ES-I3 (cell line): ENCODE data around the gene PPP1R12B.
"Not testable (repeated sequence)": the region's sequence is repeated elsewhere in the genome, so short reads cannot be mapped to it uniquely, and the experiment has no call there.

ENCODE experiments used
- H3K36me3 ChIP-seq: 2 replicates; pipeline ENCODE4 v1.6.1; 2013; ENCODE audit warnings: mild to moderate bottlenecking, low read length, control low read depth, moderate library complexity; ENCODE audit not compliant: insufficient read depth
- H3K4me1 ChIP-seq: 2 replicates; pipeline ENCODE4 v1.6.1; 2013; ENCODE audit warnings: mild to moderate bottlenecking, control low read depth, low read length; ENCODE audit not compliant: insufficient read depth
- H3K9ac ChIP-seq: 2 replicates; pipeline ENCODE4 v1.6.1; 2013; ENCODE audit warnings: low read depth, mild to moderate bottlenecking, low read length, moderate library complexity
- H3K9me3 ChIP-seq: 2 replicates; pipeline ENCODE4 v1.6.1; 2013; ENCODE audit warnings: mild to moderate bottlenecking, low read length, moderate library complexity; ENCODE audit not compliant: control insufficient read depth, insufficient read depth

The PPP1R12B gene

DNA sequence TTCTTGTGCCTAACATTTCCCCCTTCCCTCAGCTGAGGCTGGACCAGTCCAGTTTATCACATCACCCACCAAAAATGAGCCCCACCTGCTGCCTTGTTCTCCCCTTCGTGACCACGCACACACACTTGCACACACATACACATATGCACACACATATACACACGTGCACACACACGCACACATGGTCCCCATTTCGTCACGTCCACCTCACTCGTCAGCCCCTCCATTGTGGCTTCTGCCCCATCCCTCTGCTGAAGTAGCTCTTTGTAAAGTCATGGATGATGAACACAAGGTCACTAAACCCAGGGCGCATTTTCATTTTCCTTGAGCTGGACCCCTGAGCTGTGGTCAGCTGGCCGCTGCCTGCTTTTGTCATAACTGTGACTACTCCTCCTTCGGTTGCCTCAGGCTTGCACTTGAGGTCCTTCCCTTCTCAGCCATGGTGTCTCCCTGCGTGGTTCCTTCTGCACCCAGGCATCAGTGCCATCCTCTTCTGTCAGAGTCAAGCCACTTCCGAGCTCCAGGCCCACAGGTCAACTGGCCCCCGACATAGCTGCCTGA is 267.9 kb downstream of the PPP1R12B start:
- Histone ChIP-seq H3K9me3 (no peaks in the 10 kb centered on the region), H3K9ac (no peak overlapping the region), H3K4me1 (peaks cover 18% of the 10 kb centered on the region), H3K36me3 (no peaks in the 10 kb centered on the region)

DNA sequence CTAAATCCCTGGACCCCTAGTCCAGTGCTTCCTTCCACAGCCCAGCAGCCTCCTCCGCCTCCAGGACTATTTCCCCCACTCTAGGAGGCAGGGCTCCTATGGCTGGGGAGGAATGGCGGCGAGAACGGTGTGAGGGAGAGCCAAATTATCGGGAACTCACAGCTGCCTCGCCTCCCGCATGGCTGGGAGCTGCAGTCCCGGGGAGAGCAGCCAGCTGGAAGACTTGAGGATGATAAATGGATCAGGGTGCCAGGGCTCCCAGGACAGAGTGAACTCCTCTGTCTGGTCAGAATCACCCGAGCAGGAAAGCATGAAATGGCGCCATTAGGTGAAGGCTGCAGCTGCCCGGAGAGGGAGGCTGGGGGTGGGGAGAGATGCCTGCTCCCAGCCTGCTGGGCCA is 270.5 kb downstream of the PPP1R12B start:
- H3K9me3 ChIP-seq, H3K36me3 ChIP-seq, H3K9ac ChIP-seq: not testable (repeated sequence)
- H3K4me1 ChIP-seq, result peaks cover 22% of the 10 kb centered on the region

DNA sequence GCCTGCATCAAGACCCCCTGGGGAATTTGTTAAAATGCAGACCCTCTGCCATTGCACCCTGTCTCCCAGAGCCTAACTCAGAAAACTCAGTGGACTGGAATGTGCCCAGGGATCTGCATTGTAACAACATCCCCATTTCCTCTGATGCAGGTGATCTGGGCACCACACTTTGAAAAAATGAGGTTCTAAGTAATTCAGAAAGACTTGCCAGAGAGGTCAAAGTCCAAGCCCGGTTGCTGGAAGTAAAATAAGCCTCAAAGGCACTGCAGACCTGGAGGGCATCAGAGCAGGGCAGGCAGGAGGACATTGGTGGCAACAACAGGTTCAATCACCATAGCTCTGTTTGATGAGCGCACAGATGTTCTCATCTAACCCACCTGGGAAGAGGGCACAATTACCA is 271.0 kb downstream of the PPP1R12B start:
- H3K4me1 ChIP-seq, result peaks cover 22% of the 10 kb centered on the region
- no peaks in the 10 kb centered on the region for H3K36me3 ChIP-seq
- H3K9ac ChIP-seq, result no peak overlapping the region
- H3K9me3 ChIP-seq, result no peaks in the 10 kb centered on the region

DNA sequence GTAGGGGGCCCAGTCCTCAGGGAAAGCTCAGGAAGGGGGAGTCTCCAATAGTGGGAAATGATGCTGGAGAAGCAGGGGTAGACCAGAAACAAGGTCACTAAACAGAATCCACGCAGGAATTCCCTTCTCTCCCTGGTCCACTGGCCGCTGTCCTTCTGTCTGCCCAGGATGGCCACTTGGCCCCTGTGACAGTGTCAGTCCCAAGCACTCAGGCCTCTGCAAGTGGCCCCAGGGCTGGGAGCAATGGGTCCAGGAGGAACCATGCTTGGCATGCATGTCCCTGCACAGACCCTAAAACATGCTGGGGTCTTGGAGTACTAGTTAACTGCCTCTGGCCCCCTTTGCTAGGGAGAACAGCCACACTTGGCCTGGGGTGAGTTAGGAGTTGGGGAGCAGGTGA is 271.5 kb downstream of the PPP1R12B start:
- peaks cover 22% of the 10 kb centered on the region for H3K4me1 ChIP-seq
- H3K36me3 ChIP-seq, H3K9me3 ChIP-seq, H3K9ac ChIP-seq: not testable (repeated sequence)

DNA sequence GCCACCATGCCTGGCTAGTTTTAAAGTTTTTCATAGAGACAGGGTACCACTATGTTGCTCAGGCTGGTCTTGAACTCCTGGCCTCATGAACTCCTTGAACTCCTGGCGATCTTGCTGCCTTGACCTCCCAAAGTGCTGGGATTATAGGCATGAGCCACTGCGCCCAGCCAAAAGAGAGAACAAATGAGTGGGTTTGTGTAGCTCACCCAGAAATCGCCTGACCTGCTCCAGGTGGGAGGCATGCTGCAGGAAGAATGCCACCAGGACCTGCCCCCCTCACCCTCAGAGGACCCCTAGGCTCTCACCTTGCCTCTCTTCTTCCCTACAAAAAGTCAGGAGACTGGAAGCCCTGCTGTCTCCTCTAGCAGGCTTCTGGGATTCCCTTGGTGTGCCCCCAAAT is 272.9 kb downstream of the PPP1R12B start:
- no peak overlapping the region for H3K9ac ChIP-seq
- no peaks in the 10 kb centered on the region for H3K36me3 ChIP-seq
- no peaks in the 10 kb centered on the region for H3K9me3 ChIP-seq
- peaks cover 15% of the 10 kb centered on the region for H3K4me1 ChIP-seq

DNA sequence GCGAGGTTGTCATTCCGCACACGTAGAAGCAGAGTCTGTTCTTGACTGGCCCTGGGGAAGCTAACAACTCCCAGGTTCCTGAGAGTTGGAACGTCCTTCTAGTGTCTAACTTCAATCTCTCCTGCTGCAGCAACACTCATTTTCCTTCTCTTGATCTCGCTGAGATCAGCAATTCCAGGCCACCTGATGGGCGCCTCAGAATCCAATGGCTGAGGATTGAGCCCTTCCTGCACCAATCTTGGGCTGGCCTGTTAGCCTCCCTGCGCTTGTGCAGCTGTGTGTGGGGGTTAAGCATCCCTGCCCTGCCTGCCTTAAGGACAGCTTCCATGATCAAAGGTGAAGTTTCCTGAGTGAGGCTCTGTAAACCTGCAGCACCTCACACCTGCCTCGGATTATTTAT is 273.9 kb downstream of the PPP1R12B start:
- no peak overlapping the region for H3K9ac ChIP-seq
- H3K36me3 ChIP-seq, result no peaks in the 10 kb centered on the region
- no peaks in the 10 kb centered on the region for H3K9me3 ChIP-seq
- H3K4me1 ChIP-seq, result peaks cover 15% of the 10 kb centered on the region

DNA sequence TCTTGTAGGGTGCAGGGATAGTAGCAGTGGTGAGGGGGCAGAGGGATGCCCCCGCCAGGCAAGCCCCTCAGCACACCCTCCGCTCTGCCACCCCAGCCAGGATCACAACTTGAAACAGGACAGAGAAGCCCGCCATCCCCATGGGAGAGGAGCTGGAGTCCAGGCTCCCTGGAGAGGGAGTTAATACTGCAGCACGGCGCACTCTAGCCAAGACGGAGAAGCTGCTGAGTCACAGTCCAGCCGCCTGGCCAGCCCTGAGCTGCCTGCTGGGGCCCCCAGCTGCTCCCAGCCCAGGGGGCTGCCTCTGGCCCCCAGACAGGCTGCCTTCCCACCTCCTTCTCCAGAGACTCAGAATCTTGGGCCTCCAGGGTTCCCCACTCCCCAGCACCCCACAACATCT is 274.6 kb downstream of the PPP1R12B start:
- Histone ChIP-seq H3K9ac (no peak overlapping the region), H3K9me3 (no peaks in the 10 kb centered on the region), H3K36me3 (no peaks in the 10 kb centered on the region), H3K4me1 (peaks cover 15% of the 10 kb centered on the region)

DNA sequence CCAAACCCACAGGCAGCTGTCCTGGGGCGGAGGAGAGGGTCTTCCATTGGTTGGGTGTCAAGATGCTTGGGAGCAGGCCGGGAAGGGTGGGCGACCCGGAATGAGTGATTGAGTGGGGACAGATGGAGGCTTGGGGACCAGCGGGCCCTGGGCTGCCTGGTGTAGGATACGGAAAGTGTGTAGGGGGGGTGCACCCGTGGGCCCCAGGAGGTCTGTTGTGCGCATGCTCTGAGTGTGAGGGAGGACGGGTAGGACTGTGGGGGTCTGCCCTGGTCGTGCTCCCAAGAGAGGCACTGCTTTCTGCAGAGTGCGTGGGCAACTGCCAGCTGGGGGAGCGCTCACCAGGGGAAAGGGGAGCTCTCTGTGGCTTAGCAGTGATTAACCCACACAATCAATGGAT is 275.0 kb downstream of the PPP1R12B start:
- H3K4me1 ChIP-seq, result peaks cover 11% of the 10 kb centered on the region
- H3K36me3 ChIP-seq, H3K9me3 ChIP-seq, H3K9ac ChIP-seq: not testable (repeated sequence)

DNA sequence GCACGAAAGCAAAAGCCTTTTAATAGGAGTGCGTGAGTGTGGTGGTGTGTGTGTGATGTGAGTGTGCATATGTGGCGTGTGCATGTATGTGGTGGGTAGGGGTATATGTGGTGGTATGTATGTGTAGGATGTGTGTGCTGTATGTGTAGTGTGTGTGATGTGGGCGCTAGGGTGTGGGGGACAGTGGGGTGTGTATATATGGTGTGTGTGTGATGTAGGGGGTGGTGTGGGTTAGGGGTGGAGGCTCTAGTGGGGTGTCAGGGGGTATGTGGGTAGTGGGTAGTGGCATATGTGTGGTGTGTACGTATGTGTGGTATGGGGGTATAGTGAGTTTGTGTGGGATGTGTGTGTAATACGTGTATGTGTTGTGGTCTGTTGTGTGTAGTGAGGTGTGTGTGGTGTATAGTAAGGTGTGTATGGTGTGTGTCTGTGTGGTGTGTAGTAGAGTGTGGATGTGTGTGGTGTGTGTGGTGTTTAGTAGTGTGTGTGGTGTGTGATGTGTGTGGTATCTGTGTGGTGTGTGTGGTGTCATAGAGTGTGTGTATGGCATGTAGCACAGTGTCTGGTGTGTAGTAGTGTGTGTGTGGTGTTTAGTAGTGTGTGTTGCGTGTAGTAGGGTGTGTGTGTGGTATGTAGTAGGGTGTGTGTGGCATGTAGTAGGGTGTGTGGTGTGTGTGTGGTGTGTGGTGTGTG is 275.7 kb downstream of the PPP1R12B start:
- no peaks in the 10 kb centered on the region for H3K9me3 ChIP-seq
- H3K9ac ChIP-seq, result no peak overlapping the region
- peaks cover 4% of the 10 kb centered on the region for H3K4me1 ChIP-seq
- H3K36me3 ChIP-seq, result no peaks in the 10 kb centered on the region

DNA sequence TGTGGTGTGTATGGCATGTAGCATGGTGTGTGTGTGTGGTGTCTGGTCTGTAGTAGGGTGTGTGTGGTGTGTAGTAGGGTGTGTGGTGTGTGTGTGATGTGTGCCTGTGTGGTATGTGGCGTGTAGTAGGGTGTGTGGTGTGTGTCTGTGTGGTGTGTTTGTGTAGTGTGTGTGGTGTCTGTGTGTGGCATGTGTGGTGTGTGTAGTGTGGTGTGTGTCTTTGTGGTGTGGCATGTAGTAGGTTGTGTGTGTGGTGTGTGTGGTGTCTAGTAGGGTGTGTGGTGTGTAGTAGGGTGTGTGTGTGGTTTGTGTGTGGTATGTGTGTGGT is 276.2 kb downstream of the PPP1R12B start:
- no peaks in the 10 kb centered on the region for H3K36me3 ChIP-seq
- no peaks in the 10 kb centered on the region for H3K9me3 ChIP-seq
- peaks cover 4% of the 10 kb centered on the region for H3K4me1 ChIP-seq
- no peak overlapping the region for H3K9ac ChIP-seq

DNA sequence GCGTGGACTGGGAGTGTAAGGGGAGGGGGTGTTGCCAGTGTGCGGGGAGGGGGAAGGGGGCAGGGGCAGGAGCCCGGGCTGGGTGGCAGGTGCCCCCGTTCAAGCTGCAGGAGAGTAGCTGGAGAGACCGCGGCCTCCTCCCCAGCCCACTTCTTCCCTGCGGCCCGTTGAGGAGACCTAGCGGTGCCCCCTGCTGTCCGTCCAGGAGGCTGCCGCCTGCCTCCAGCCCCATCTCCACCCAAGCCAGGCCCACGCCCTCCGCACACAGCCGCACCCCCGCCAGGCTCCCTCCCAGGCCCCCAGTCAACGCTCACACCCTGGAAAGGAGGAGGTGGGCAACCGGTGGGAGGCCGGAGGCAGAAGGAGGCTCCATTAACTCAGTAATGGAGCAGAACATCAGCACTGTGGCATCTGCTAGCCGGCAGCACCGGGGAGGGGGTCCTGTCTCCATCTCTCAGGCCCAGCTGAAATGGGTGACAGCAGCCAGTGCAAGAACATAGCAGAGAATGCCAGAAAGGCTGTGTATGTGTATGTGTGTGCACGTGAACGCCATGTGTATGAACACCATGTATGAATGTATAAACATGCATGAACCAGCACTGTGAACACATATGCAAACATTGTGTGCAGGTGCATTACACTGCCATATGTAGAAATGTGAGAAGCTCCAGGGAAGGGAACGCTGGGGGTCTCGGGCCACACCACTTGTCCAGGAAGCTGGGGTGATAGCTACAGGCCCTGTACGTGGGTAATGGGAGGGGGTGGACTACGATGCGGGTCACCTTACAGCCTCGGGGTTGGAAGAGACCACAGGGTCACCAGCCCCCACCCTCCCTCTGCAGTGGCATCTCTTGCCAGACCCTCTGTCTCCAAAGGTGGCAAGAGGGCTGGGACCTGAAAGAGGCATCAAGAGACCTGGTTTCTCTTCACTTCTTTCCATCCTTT is 277.2 kb downstream of the PPP1R12B start:
- Histone ChIP-seq H3K9me3 (no peaks in the 10 kb centered on the region), H3K4me1 (peaks cover 4% of the 10 kb centered on the region), H3K36me3 (no peaks in the 10 kb centered on the region), H3K9ac (no peak overlapping the region)

DNA sequence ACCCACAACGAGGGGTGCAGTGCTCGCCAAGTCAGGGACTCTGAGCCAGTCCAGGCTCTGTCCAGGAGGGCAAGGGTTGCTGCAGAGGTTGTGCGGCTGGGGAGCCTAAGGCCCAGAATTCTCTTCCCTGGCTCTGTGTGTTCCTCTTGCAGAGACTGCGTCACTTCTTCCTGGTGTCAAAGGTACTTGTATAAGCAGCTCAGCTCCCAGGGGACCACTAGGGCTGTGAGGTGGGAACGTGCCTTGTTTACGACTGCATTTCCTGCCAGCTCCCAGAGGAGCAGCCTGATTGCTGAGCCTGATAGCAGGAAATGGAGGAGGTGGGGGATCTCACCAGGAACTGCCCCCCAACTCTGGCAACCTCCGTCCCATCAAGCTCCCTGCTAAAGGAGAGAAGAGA is 278.5 kb downstream of the PPP1R12B start:
- not testable (repeated sequence) for H3K9ac ChIP-seq, H3K9me3 ChIP-seq, H3K36me3 ChIP-seq, H3K4me1 ChIP-seq

DNA sequence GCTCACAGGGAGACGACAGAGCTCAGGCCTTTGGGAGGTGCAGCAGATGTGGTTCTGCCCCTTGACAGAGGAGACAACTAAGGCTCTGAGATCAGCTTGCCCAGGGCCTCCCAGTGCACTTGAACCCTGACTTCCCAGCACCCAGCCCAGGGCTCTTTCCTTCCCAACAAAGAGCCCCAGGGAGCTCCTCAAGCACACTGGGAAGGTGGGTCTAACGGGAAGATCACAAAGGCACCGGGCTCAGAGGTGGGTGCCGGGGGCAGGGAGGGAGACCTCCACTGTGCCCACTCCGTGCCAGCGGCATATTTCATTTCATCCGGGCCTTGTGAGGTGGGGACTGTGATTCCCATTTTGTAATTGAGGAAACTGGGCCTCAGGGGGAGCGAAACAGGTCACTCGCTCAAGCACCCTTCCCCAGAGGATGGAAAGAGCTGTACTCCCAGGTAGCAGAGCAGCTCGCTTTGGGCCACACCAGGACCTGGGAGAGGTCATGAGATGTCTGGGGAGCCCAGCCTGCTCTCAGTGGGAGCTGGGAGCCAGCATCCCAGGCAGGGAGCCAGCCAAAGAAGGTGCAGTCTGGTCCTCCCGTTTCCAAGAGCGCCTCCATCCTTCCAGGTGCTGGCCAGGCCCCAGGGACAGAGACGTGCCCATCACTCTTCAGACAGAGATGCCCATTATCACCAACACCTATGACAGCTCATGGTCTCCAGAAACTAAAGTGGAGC is 279.5 kb downstream of the PPP1R12B start:
- H3K9me3 ChIP-seq, result no peaks in the 10 kb centered on the region
- no peaks in the 10 kb centered on the region for H3K36me3 ChIP-seq
- H3K4me1 ChIP-seq, result peaks cover 1% of the 10 kb centered on the region
- no peak overlapping the region for H3K9ac ChIP-seq

DNA sequence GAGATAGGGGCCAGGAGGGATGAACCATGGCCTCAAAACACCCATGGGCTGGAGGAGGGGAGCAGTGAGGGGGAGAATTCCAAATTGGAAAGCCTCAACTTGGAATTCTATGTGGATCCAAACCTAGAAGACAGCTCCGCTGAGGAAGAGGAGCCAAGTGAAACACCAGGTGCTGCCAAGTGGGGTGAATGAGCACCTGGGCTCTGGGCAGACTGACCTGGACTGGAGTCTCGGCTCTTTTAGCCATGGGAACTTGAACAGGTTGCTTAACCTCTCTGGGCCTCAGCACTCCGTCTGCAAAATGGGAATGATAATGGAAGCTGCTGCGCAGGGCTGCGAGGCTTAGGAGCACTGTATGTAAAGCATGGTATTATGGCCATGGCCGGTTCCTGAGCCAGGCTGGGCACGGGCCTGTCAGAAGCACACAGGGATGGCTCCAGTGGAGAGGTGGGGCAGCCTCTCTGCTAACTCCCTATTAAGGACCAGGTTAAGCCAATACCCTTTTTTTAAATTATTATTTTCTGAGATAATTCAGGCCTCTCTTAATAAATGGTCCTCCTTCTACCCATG is 280.2 kb downstream of the PPP1R12B start:
- no peaks in the 10 kb centered on the region; the same call in 1 of the 2 replicates for H3K4me1 ChIP-seq
- no peaks in the 10 kb centered on the region for H3K36me3 ChIP-seq
- no peak overlapping the region for H3K9ac ChIP-seq

More for the DNA sequence above, 280.2 kb downstream of the PPP1R12B start:
- H3K9me3 ChIP-seq, result no peaks in the 10 kb centered on the region
